Stimulated activated naive CD8-positive, alpha-beta T cell treated with anti-CD3 and anti-CD28 coated beads, Interleukin-15, Interleukin-2, amounts not matched to agents 100 ng/mL and 50 ng/mL, for 24 hours (primary cell): Measurements from ENCODE around the gene PIM3.

Experiments used
- H3K27ac Mint-ChIP-seq: one replicate; pipeline ENCODE4 v1.8.0; 2021; ENCODE audit warnings: mild to moderate bottlenecking, mixed read lengths
- H3K27me3 Mint-ChIP-seq: one replicate; pipeline ENCODE4 v1.8.0; 2021; ENCODE audit warnings: mixed read lengths
- H3K36me3 Mint-ChIP-seq: one replicate; pipeline ENCODE4 v1.8.0; 2021; ENCODE audit warnings: low read depth, mixed read lengths
- H3K4me1 Mint-ChIP-seq: one replicate; pipeline ENCODE4 v1.8.0; 2021; ENCODE audit warnings: low read depth, mixed read lengths
- H3K4me3 Mint-ChIP-seq: one replicate; pipeline ENCODE4 v1.8.0; 2021; ENCODE audit warnings: mild to moderate bottlenecking, mixed read lengths
- H3K9me3 Mint-ChIP-seq: one replicate; pipeline ENCODE4 v1.8.0; 2021; ENCODE audit warnings: mixed read lengths

PIM3 gene

GRCh38 chr22:49954991-49955580, 5.5 kb upstream of the PIM3 start:
- no peaks in the 10 kb centered on the region for H3K36me3 Mint-ChIP-seq
- H3K4me3 Mint-ChIP-seq, result no peak overlapping the region
- no peaks in the 10 kb centered on the region for H3K27me3 Mint-ChIP-seq
- no peak overlapping the region for H3K27ac Mint-ChIP-seq
- H3K9me3 Mint-ChIP-seq, result no peaks in the 10 kb centered on the region
- H3K4me1 Mint-ChIP-seq, result peaks cover 10% of the 10 kb centered on the region

GRCh38 chr22:49955581-49956417, 4.8 kb upstream of the PIM3 start:
- H3K4me1 Mint-ChIP-seq, result peaks cover 10% of the 10 kb centered on the region
- no peaks in the 10 kb centered on the region for H3K36me3 Mint-ChIP-seq
- H3K27me3 Mint-ChIP-seq, result no peaks in the 10 kb centered on the region
- H3K27ac Mint-ChIP-seq, result no peak overlapping the region
- no peaks in the 10 kb centered on the region for H3K9me3 Mint-ChIP-seq
- H3K4me3 Mint-ChIP-seq, result no peak overlapping the region

GRCh38 chr22:49956418-49956770, 4.2 kb upstream of the PIM3 start:
- Mint-ChIP-seq H3K4me3 (no peak overlapping the region), H3K4me1 (peaks cover 10% of the 10 kb centered on the region), H3K27me3 (no peaks in the 10 kb centered on the region), H3K9me3 (no peaks in the 10 kb centered on the region), H3K27ac (no peak overlapping the region), H3K36me3 (peaks cover under 1% of the 10 kb centered on the region)

- peaks cover 6% of the 10 kb centered on the region for H3K36me3 Mint-ChIP-seq
- no peak overlapping the region for H3K27ac Mint-ChIP-seq
- no peaks in the 10 kb centered on the region for H3K27me3 Mint-ChIP-seq
- peaks cover 10% of the 10 kb centered on the region for H3K4me1 Mint-ChIP-seq
- no peaks in the 10 kb centered on the region for H3K9me3 Mint-ChIP-seq
- H3K4me3 Mint-ChIP-seq, result no peak overlapping the region
Observed at GRCh38 chr22:49956914-49957825, 3.4 kb upstream of the PIM3 start.

GRCh38 chr22:49957826-49958365, 2.7 kb upstream of the PIM3 start:
- Mint-ChIP-seq H3K36me3 (peaks cover 12% of the 10 kb centered on the region), H3K9me3 (no peaks in the 10 kb centered on the region), H3K27ac (peak overlapping the region; percentile 11), H3K27me3 (no peaks in the 10 kb centered on the region), H3K4me1 (peaks cover 10% of the 10 kb centered on the region), H3K4me3 (no peak overlapping the region)

GRCh38 chr22:49958366-49958921, 2.1 kb upstream of the PIM3 start:
- Mint-ChIP-seq H3K36me3 (peaks cover 17% of the 10 kb centered on the region), H3K9me3 (no peaks in the 10 kb centered on the region), H3K27ac (peak overlapping the region; percentile 93), H3K4me1 (peaks cover 11% of the 10 kb centered on the region), H3K4me3 (peak overlapping the region; percentile 87), H3K27me3 (no peaks in the 10 kb centered on the region)

- Mint-ChIP-seq H3K27me3 (no peaks in the 10 kb centered on the region), H3K4me3 (peak overlapping the region; percentile 87), H3K27ac (peak overlapping the region; percentile 93), H3K4me1 (peaks cover 18% of the 10 kb centered on the region), H3K36me3 (peaks cover 24% of the 10 kb centered on the region), H3K9me3 (no peaks in the 10 kb centered on the region)
Observed at GRCh38 chr22:49958931-49959781, 1.4 kb upstream of the PIM3 start.

GRCh38 chr22:49959782-49960158, 802 bp upstream of the PIM3 start:
- Mint-ChIP-seq H3K27me3 (no peaks in the 10 kb centered on the region), H3K27ac (peak overlapping the region; percentile 93), H3K36me3 (peaks cover 28% of the 10 kb centered on the region), H3K4me1 (peaks cover 24% of the 10 kb centered on the region), H3K4me3 (peak overlapping the region; percentile 87), H3K9me3 (no peaks in the 10 kb centered on the region)

- H3K27ac Mint-ChIP-seq, result peak overlapping the region; percentile 90
- H3K4me3 Mint-ChIP-seq, result peak overlapping the region; percentile 93
- H3K36me3 Mint-ChIP-seq, result peaks cover 28% of the 10 kb centered on the region
- no peaks in the 10 kb centered on the region for H3K9me3 Mint-ChIP-seq
- no peaks in the 10 kb centered on the region for H3K27me3 Mint-ChIP-seq
- peaks cover 29% of the 10 kb centered on the region for H3K4me1 Mint-ChIP-seq
Observed at GRCh38 chr22:49961005-49961600, 531 bp downstream of the PIM3 start.

- H3K4me1 Mint-ChIP-seq, result peaks cover 34% of the 10 kb centered on the region
- no peaks in the 10 kb centered on the region for H3K9me3 Mint-ChIP-seq
- H3K4me3 Mint-ChIP-seq, result peak overlapping the region; percentile 93
- peak overlapping the region; percentile 90 for H3K27ac Mint-ChIP-seq
- peaks cover 28% of the 10 kb centered on the region for H3K36me3 Mint-ChIP-seq
- no peaks in the 10 kb centered on the region for H3K27me3 Mint-ChIP-seq
Observed at GRCh38 chr22:49961601-49962011, 1.0 kb downstream of the PIM3 start.

- Mint-ChIP-seq H3K4me3 (peak overlapping the region; percentile 93), H3K27ac (peak overlapping the region; percentile 90), H3K4me1 (peaks cover 35% of the 10 kb centered on the region), H3K36me3 (peaks cover 28% of the 10 kb centered on the region), H3K9me3 (no peaks in the 10 kb centered on the region), H3K27me3 (no peaks in the 10 kb centered on the region)
Observed at GRCh38 chr22:49962012-49962750, 1.6 kb downstream of the PIM3 start.

- H3K27ac Mint-ChIP-seq, result peak overlapping the region; percentile 85
- peaks cover 28% of the 10 kb centered on the region for H3K36me3 Mint-ChIP-seq
- H3K4me3 Mint-ChIP-seq, result peak overlapping the region; percentile 93
- no peaks in the 10 kb centered on the region for H3K27me3 Mint-ChIP-seq
- no peaks in the 10 kb centered on the region for H3K9me3 Mint-ChIP-seq
- peaks cover 44% of the 10 kb centered on the region for H3K4me1 Mint-ChIP-seq
Observed at GRCh38 chr22:49962751-49963646, 2.4 kb downstream of the PIM3 start.
